GM23338 (cell line): ENCODE results near the gene SNTG2. TPM values are rescaled to one million over a fixed set of nuclear protein-coding genes. Genes with fewer than 3 reads are reported as not detected.

Experiments
- ATAC-seq: fragments of 200-7000 bp; cut with Tn5 transposase; 3 replicates; pipeline ENCODE4 v1.9.1; 2020
- DNase-seq: peaks from one replicate; pipeline ENCODE4 v3.0.0-alpha.2; 2015; ENCODE audit warnings: low spot score
- H2AFZ ChIP-seq: fragments of 200-600 bp; sonication (generic); 2 replicates; pipeline ENCODE4 v1.8.0; 2016; ENCODE audit warnings: antibody characterized with exemption, mild to moderate bottlenecking, moderate library complexity
- H3F3A ChIP-seq: fragments of 200-600 bp; sonication (generic); replicated peaks from 2 replicates; pipeline ENCODE4 v1.8.0; 2017; ENCODE audit warnings: antibody characterized with exemption, mixed run types, low read depth
- H3K27ac ChIP-seq: fragments of 200-600 bp; sonication (generic); 2 replicates; pipeline ENCODE4 v1.6.1; 2016; ENCODE audit warnings: low read depth
- H3K27me3 ChIP-seq: fragments of 200-600 bp; sonication (generic); 2 replicates; pipeline ENCODE4 v1.8.0; 2016; ENCODE audit warnings: mild to moderate bottlenecking, mixed run types, moderate library complexity; ENCODE audit not compliant: insufficient read depth
- H3K36me3 ChIP-seq: fragments of 200-600 bp; sonication (generic); 2 replicates; pipeline ENCODE4 v1.8.0; 2016; ENCODE audit warnings: mild to moderate bottlenecking; ENCODE audit not compliant: insufficient read depth
- H3K4me1 ChIP-seq: fragments of 200-600 bp; sonication (generic); 2 replicates; pipeline ENCODE4 v1.8.0; 2016; ENCODE audit warnings: mild to moderate bottlenecking, moderate library complexity; ENCODE audit not compliant: insufficient read depth
- H3K4me2 ChIP-seq: fragments of 200-600 bp; sonication (generic); 2 replicates; pipeline ENCODE4 v1.7.1; 2017; ENCODE audit warnings: mixed run types
- H3K4me3 ChIP-seq: fragments of 200-600 bp; sonication (generic); 2 replicates; pipeline ENCODE4 v1.6.1; 2016; ENCODE audit warnings: mixed run types
- H3K79me2 ChIP-seq: fragments of 200-600 bp; sonication (generic); replicated peaks from 2 replicates; pipeline ENCODE4 v1.8.0; 2017; ENCODE audit warnings: mild to moderate bottlenecking; ENCODE audit not compliant: insufficient read depth
- H3K9me2 ChIP-seq: fragments of 200-600 bp; sonication (generic); 2 replicates; pipeline ENCODE4 v1.8.0; 2017; ENCODE audit not compliant: insufficient read depth
- H4K20me1 ChIP-seq: fragments of 200-600 bp; sonication (generic); replicated peaks from 2 replicates; pipeline ENCODE4 v1.8.0; 2017; ENCODE audit warnings: mild to moderate bottlenecking; ENCODE audit not compliant: insufficient read depth
- H3K27ac Mint-ChIP-seq: 2 replicates; pipeline ENCODE4 v1.8.0; 2020; ENCODE audit warnings: inconsistent platforms, mild to moderate bottlenecking, moderate library complexity, mixed read lengths
- H3K27me3 Mint-ChIP-seq: 3 replicates; pipeline ENCODE4 v1.8.0; 2022; ENCODE audit warnings: low read depth, mild to moderate bottlenecking, moderate library complexity, mixed read lengths, inconsistent platforms; ENCODE audit not compliant: insufficient read depth, poor library complexity
- H3K36me3 Mint-ChIP-seq: 3 replicates; pipeline ENCODE4 v1.8.0; 2021; ENCODE audit warnings: low read depth, mild to moderate bottlenecking, inconsistent platforms, moderate library complexity, mixed read lengths
- H3K4me1 Mint-ChIP-seq: 3 replicates; pipeline ENCODE4 v1.8.0; 2020; ENCODE audit warnings: mild to moderate bottlenecking, inconsistent platforms, mixed read lengths
- H3K4me3 Mint-ChIP-seq: 3 replicates; pipeline ENCODE4 v1.8.0; 2021; ENCODE audit warnings: moderate library complexity, mild to moderate bottlenecking, inconsistent platforms, mixed read lengths
- H3K9me3 Mint-ChIP-seq: 3 replicates; pipeline ENCODE4 v1.8.0; 2020; ENCODE audit warnings: moderate library complexity, mild to moderate bottlenecking, inconsistent platforms, mixed read lengths
- CREB1 ChIP-seq: fragments of 250-450 bp; sonication (Bioruptor Pico); IDR thresholded peaks from 2 replicates; pipeline ENCODE4 v1.5.0; 2020; ENCODE audit warnings: low read depth, mild to moderate bottlenecking, moderate library complexity
- EZH2phosphoT487 ChIP-seq: fragments of 200-600 bp; sonication (generic); IDR thresholded peaks from one replicate; pipeline ENCODE4 v1.8.1; 2018; ENCODE audit warnings: antibody characterized with exemption; ENCODE audit not compliant: unreplicated experiment
- JUNB ChIP-seq: IDR thresholded peaks from one replicate; pipeline ENCODE4 v1.6.1; 2016; ENCODE audit warnings: antibody characterized with exemption; ENCODE audit not compliant: unreplicated experiment
- NANOG ChIP-seq: IDR thresholded peaks from 2 replicates; pipeline ENCODE4 v1.6.1; 2016; ENCODE audit warnings: antibody characterized with exemption, borderline replicate concordance
- REST ChIP-seq: IDR thresholded peaks from one replicate; pipeline ENCODE4 v1.6.1; 2018; ENCODE audit warnings: antibody characterized with exemption; ENCODE audit not compliant: unreplicated experiment
- STAT1 ChIP-seq: IDR thresholded peaks from one replicate; pipeline ENCODE4 v1.6.1; 2016; ENCODE audit warnings: antibody characterized with exemption; ENCODE audit not compliant: unreplicated experiment
- ZNF331 ChIP-seq: fragments of 250-450 bp; sonication (Bioruptor Pico); IDR thresholded peaks from 2 replicates; pipeline ENCODE4 v1.5.0; 2020; ENCODE audit warnings: low read depth, mild to moderate bottlenecking, moderate library complexity
- polyA plus RNA-seq: library from polyadenylated mRNA; unstranded; fragments of >200 nt; fragmentation: Nextera tagmentation; extraction: Ambion mirVana; gene quantifications from 2 replicates; pipeline ENCODE4 v1.2.1, GENCODE V29; 2016
- total RNA-seq: library from RNA; depleted of rRNA; stranded (reverse); fragments of >200 nt; shearing (Covaris generic); gene quantifications from 2 replicates; pipeline ENCODE4 v1.2.3, GENCODE V29; 2014

SNTG2 gene
- total and polyA plus RNA-seq, 2 experiments from 2014 or later = 27.5 to 60.4 TPM

GRCh38 chr2:964562-964961 is 13.9 kb downstream of the SNTG2 start:
- no peak for DNase-seq
- peaks cover 16% of the 10 kb centered on the region for H3K9me3 Mint-ChIP-seq
- H3F3A ChIP-seq = 0 out of 2 replicates have a peak, but pooled peaks cover 3% of the 10 kb centered on the region
- no peaks in the 10 kb centered on the region for H3K27me3 ChIP-seq
- H3K36me3 Mint-ChIP-seq = peaks cover 17% of the 10 kb centered on the region
- no peak overlapping the region for H3K4me3 ChIP-seq
- no peak overlapping the region for H3K27ac ChIP-seq
- peaks cover 12% of the 10 kb centered on the region for H3K4me1 ChIP-seq
- H3K4me3 Mint-ChIP-seq = no peak overlapping the region
- no peak for ATAC-seq
- H3K27me3 Mint-ChIP-seq = peaks cover 4% of the 10 kb centered on the region
- TF ChIP-seq REST (no peak), JUNB (no peak), ZNF331 (no peak), CREB1 (CRISPR knock-in tag) (no peak), EZH2phosphoT487 (no peak), STAT1 (no peak)
- H4K20me1 ChIP-seq = peaks cover 68% of the 10 kb centered on the region
- no peak overlapping the region for H3K27ac Mint-ChIP-seq
- H3K4me2 ChIP-seq = no peak overlapping the region
- peaks cover 95% of the 10 kb centered on the region for H3K79me2 ChIP-seq
- H3K9me2 ChIP-seq = no peaks in the 10 kb centered on the region
- no peak overlapping the region for H2AFZ ChIP-seq
- H3K36me3 ChIP-seq = no peaks in the 10 kb centered on the region
- H3K4me1 Mint-ChIP-seq = peaks cover 28% of the 10 kb centered on the region

- peaks cover 1% of the 10 kb centered on the region for H3K27me3 Mint-ChIP-seq
- H3F3A ChIP-seq = 0 out of 2 replicates have a peak, but pooled peaks cover 3% of the 10 kb centered on the region
- ATAC-seq (no peak), DNase-seq (no peak)
- no peaks in the 10 kb centered on the region for H3K27me3 ChIP-seq
- H2AFZ ChIP-seq = no peak overlapping the region
- no peak overlapping the region for H3K27ac ChIP-seq
- H3K4me3 Mint-ChIP-seq = no peak overlapping the region
- H3K4me3 ChIP-seq = no peak overlapping the region
- peaks cover 20% of the 10 kb centered on the region for H3K4me1 Mint-ChIP-seq
- H4K20me1 ChIP-seq = peaks cover 69% of the 10 kb centered on the region
- no peak overlapping the region for H3K4me2 ChIP-seq
- 0 out of 2 replicates have a peak, but pooled peaks cover 7% of the 10 kb centered on the region for H3K4me1 ChIP-seq
- peaks cover 20% of the 10 kb centered on the region for H3K36me3 Mint-ChIP-seq
- no peak for TF ChIP-seq CREB1 (CRISPR knock-in tag)
- TF ChIP-seq NANOG = no peak
- no peak for TF ChIP-seq STAT1
- no peak for TF ChIP-seq JUNB
- H3K27ac Mint-ChIP-seq = no peak overlapping the region
- H3K36me3 ChIP-seq = no peaks in the 10 kb centered on the region
- H3K9me3 Mint-ChIP-seq = peaks cover 19% of the 10 kb centered on the region
- no peaks in the 10 kb centered on the region for H3K9me2 ChIP-seq
- peaks cover 93% of the 10 kb centered on the region for H3K79me2 ChIP-seq
These were observed 15.0 kb downstream of the SNTG2 start for GRCh38 chr2:965640-966147.
